Measurements from ENCODE around the gene HNF4A. TPM values are rescaled to one million over a fixed set of nuclear protein-coding genes. Genes with fewer than 3 reads are reported as not detected.

Gene HNF4A
- total and polyA plus RNA-seq, 2 of the 13 experiments (the other 11 are each of a cell fraction or from before 2014, with no cell fraction given), result 80.9 to 169 TPM

DNA sequence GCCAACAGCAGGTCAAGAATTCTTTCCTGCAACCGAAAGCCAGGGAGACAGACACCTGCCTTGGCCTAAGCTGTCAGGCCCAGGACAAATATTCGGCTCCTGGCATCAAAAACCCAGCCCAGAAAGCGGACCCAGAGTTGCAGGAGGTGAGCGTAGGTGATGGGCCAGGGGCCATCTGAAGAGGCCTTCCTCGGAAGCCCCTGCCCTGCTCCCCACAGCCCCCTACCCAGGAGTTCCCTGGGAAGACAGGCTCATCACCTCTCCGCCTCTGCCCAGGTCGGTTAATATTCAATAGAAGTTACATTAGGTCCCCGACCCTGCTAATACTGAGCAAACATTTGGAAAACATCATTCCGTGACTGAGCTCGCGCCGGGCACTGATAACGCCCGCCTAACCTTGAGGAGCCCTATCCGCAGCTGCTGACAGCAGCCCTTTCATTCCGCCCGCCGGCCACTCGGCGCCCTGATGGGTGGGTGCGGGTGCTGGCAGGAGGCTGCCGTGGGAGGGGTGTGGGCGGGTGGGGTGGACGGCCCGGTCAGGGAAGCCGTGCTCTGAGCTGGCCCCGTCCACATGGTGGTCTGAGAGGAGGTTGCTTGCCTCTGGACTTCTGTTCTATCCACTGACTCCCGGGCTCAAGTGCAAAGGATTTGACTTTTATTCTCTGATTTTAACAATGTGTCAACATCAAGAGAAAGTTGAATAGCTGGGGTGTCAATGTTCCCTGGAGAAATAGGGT is 55.7 kb downstream of the HNF4A start (continued):
- TF ChIP-seq, protein P1, sequence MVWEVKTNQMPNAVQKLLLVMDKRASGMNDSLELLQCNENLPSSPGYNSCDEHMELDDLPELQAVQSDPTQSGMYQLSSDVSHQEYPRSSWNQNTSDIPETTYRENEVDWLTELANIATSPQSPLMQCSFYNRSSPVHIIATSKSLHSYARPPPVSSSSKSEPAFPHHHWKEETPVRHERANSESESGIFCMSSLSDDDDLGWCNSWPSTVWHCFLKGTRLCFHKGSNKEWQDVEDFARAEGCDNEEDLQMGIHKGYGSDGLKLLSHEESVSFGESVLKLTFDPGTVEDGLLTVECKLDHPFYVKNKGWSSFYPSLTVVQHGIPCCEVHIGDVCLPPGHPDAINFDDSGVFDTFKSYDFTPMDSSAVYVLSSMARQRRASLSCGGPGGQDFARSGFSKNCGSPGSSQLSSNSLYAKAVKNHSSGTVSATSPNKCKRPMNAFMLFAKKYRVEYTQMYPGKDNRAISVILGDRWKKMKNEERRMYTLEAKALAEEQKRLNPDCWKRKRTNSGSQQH (CRISPR knock-in tag; IDR thresholded peaks at IDR 0.05; ENCODE audit: low read depth), result peak; percentile 75; the same call in 1 of the 2 replicates
- TF ChIP-seq, protein P2, sequence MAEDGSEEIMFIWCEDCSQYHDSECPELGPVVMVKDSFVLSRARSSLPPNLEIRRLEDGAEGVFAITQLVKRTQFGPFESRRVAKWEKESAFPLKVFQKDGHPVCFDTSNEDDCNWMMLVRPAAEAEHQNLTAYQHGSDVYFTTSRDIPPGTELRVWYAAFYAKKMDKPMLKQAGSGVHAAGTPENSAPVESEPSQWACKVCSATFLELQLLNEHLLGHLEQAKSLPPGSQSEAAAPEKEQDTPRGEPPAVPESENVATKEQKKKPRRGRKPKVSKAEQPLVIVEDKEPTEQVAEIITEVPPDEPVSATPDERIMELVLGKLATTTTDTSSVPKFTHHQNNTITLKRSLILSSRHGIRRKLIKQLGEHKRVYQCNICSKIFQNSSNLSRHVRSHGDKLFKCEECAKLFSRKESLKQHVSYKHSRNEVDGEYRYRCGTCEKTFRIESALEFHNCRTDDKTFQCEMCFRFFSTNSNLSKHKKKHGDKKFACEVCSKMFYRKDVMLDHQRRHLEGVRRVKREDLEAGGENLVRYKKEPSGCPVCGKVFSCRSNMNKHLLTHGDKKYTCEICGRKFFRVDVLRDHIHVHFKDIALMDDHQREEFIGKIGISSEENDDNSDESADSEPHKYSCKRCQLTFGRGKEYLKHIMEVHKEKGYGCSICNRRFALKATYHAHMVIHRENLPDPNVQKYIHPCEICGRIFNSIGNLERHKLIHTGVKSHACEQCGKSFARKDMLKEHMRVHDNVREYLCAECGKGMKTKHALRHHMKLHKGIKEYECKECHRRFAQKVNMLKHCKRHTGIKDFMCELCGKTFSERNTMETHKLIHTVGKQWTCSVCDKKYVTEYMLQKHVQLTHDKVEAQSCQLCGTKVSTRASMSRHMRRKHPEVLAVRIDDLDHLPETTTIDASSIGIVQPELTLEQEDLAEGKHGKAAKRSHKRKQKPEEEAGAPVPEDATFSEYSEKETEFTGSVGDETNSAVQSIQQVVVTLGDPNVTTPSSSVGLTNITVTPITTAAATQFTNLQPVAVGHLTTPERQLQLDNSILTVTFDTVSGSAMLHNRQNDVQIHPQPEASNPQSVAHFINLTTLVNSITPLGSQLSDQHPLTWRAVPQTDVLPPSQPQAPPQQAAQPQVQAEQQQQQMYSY (CRISPR knock-in tag; IDR thresholded peaks at IDR 0.05), result no peak; the same call in none of the 2 replicates
- TF ChIP-seq, protein P3, sequence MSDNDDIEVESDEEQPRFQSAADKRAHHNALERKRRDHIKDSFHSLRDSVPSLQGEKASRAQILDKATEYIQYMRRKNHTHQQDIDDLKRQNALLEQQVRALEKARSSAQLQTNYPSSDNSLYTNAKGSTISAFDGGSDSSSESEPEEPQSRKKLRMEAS (IDR thresholded peaks at IDR 0.05), result peak; percentile 90
- TF ChIP-seq RBM22 (optimal IDR thresholded peaks at IDR 0.05; ENCODE audit: low read length) (peak; percentile 26), BCL6 (CRISPR knock-in tag; IDR thresholded peaks at IDR 0.05) (peak; percentile 96), ZNF33A (CRISPR knock-in tag; IDR thresholded peaks at IDR 0.05; ENCODE audit: borderline replicate concordance) (0 out of 2 replicates have a peak, but pooled peaks have one; percentile 80), ZBTB7A (CRISPR knock-in tag; IDR thresholded peaks at IDR 0.05) (peak; percentile 99), ZNF234 (CRISPR knock-in tag; conservative IDR thresholded peaks at IDR 0.05) (no peak), PRMT3 (CRISPR knock-in tag; IDR thresholded peaks at IDR 0.05; ENCODE audit: borderline replicate concordance, low read depth) (peak; percentile 66; the same call in 1 of the 2 replicates), NCOA2 (CRISPR knock-in tag; IDR thresholded peaks at IDR 0.05) (peak; percentile 98), MAF1 (CRISPR knock-in tag; IDR thresholded peaks at IDR 0.05; ENCODE audit: borderline replicate concordance) (peak; percentile 85; the same call in 1 of the 2 replicates), ZSCAN22 (CRISPR knock-in tag; IDR thresholded peaks at IDR 0.05) (0 out of 2 replicates have a peak, but pooled peaks have one; percentile 22), IRX3 (CRISPR knock-in tag; IDR thresholded peaks at IDR 0.05; ENCODE audit: borderline replicate concordance, low read depth) (no peak; the same call in 1 of the 2 replicates), SOX13 (IDR thresholded peaks at IDR 0.05) (peak; percentile 67), SOX13 (CRISPR knock-in tag; conservative IDR thresholded peaks at IDR 0.05 in 1 of 2, IDR thresholded peaks at IDR 0.05 in 1 of 2) (peak in 1 of 2 experiments; percentile 93; a peak in 2 of 4 replicates), ZNF564 (CRISPR knock-in tag; IDR thresholded peaks at IDR 0.05) (peak; percentile 79; the same call in 1 of the 2 replicates)
- TF ChIP-seq, protein P4, sequence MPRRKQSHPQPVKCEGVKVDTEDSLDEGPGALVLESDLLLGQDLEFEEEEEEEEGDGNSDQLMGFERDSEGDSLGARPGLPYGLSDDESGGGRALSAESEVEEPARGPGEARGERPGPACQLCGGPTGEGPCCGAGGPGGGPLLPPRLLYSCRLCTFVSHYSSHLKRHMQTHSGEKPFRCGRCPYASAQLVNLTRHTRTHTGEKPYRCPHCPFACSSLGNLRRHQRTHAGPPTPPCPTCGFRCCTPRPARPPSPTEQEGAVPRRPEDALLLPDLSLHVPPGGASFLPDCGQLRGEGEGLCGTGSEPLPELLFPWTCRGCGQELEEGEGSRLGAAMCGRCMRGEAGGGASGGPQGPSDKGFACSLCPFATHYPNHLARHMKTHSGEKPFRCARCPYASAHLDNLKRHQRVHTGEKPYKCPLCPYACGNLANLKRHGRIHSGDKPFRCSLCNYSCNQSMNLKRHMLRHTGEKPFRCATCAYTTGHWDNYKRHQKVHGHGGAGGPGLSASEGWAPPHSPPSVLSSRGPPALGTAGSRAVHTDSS (CRISPR knock-in tag; conservative IDR thresholded peaks at IDR 0.05), result no peak
- TF ChIP-seq, protein P5, sequence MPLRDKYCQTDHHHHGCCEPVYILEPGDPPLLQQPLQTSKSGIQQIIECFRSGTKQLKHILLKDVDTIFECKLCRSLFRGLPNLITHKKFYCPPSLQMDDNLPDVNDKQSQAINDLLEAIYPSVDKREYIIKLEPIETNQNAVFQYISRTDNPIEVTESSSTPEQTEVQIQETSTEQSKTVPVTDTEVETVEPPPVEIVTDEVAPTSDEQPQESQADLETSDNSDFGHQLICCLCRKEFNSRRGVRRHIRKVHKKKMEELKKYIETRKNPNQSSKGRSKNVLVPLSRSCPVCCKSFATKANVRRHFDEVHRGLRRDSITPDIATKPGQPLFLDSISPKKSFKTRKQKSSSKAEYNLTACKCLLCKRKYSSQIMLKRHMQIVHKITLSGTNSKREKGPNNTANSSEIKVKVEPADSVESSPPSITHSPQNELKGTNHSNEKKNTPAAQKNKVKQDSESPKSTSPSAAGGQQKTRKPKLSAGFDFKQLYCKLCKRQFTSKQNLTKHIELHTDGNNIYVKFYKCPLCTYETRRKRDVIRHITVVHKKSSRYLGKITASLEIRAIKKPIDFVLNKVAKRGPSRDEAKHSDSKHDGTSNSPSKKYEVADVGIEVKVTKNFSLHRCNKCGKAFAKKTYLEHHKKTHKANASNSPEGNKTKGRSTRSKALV (CRISPR knock-in tag; IDR thresholded peaks at IDR 0.05), result no peak; the same call in 1 of the 2 replicates
